CD4-positive, alpha-beta T cell treated with Interleukin-17A for 1 hour (primary cell): Measurements from ENCODE around the gene SPATA33.

Experiments
- DNase-seq: peaks from one replicate; pipeline ENCODE4 v3.0.0-alpha.2; 2020

SPATA33 gene

DNA sequence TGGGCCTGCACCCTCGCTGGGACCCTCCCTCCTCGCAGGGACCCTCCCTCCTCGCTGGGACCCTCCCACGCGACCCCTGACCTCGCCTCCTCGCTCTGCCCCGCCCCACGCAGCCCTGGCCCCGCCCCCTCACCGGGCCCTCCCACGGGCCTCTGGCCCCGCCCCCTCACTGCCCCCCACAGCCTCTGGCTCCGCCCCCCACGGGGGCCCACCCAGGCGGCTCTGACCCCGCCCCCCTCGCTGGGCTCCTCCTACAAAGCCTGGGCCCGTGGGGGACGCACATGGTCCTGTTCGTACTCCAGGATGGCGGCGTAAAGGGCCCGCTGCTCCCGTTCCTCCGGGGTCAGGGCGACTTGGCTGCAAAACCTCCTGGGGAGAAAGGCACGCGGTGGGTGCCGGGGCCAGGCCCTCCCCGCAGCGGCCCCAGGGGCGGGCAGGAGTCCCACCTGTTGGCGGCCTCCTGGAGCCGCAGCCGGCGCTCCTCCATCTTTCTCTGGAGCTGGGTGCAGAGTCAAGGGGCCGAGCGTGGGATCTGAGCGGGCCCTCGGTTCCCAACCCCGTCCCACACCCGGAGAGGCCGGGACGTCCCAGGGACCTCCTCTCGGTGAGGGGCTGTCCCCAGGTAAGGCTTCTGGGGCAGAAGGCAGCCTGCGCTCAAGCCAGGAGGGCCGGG lies 54.1 kb downstream of the SPATA33 start:
- DNase-seq = peak; percentile 65

DNA sequence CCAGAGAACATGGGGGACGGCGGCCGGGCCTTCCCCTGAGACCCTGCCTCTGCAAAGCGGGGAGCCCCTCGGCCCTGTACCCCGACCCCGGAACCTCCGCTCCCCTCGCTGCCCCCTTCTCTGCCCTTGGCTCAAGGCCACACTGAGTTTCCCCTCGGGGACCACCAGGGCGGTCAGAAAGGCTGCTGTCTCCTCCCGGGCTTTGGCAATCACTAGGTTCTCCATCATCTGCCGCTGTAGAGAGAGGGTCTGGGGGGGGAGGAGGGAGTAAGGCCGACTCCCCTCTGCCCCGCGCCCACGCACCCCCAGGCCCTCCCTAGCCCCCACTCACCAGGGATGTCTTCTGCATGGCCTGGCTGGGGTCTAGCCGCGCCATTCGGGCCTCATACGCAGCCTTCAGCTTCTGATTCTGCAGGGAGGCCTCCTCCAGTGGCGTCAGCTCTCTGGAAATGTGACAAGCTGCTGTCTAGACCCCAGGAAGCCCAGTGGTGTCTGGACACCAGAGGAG lies 54.7 kb downstream of the SPATA33 start:
- no peak for DNase-seq

DNA sequence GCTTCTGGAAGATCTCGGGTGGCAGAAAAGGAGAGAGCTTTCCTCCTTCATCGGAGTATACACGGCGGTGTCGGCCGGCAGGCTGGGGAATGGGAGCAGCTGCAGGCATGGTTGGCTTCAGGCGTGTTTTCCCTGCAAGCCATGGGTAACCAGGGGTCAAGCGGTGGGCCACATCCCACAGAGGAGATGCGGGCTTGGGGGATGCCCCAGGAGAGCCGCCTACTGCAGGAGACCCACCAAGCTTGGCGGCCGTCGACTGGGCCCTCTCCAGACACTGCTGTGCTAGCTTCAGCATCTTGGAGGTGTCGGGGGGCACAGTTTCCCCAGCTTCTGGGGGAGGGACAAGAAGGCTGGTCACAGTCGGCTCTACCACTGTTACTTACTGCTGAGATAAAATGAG lies 58.9 kb downstream of the SPATA33 start:
- no peak for DNase-seq

DNA sequence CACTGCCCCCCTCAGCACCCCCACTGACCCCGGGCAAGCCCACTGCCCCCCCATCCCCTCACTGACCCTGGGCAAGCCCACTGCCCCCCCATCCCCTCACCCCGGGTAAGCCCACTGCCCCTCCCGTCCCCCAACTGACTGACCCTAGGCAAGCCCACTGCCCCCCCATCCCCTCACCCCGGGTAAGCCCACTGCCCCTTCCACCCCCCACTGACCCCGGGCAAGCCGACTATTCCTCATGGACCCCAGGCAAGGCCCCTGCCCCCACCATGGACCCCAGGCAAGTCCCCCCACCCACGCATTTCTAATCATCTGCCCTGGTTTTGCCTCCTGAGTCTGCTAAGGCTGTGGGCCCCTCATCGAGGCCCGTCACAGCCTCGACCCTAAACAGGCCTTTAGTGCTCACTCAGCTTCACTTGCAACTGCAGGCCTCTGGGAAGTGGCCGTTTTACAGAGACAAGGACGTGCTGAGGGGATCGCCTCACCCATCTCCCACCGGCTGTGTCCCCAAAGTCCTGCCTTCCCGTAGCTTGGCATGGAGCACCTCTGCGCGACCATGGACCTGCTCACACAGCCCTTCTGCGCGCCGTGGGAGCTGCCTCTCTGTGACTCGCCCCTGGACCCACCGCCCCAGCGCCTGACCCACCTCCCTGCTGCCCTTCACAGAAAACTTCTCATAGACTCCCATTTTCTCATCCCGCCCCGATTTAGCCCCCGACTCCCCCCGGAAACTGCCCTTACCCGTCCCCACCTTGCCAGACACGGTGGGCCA lies 59.5 kb downstream of the SPATA33 start:
- no peak for DNase-seq

DNA sequence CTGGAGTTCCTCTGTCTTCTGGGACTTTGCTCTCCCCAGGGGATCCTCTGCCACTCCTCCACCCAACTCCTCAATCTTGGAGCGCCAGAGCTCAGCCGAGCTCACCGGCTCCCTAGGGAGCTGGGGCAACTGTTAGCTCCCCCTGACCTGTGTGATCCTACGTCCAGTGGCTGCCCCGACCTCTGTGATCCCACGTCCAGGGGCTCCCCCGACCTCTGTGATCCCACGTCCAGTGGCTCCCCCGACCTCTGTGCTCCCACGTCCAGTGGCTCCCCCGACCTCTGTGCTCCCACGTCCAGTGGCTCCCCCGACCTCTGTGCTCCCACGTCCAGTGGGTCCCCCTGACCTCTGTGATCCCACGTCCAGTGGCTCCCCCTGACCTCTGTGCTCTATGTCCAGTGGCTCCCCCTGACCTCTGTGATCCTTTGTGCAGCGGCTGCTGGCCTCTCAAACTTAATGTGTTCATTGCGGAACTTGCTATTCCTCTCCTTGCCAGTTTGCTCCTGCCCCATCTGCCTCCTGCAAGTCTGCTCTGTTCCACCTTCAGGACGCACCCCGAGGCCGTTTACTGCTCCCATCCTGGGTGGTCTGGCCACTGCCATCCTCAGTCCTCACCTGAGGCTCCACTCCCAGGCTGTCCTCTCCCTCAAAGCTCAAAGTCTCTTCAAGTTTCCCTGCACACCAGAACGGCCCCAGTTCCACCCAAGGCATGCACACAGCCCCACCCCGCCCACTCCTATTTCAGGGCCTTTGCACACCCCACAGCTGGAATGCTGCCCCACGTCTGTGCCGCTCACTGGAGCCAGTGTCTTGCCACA lies 60.3 kb downstream of the SPATA33 start:
- DNase-seq = no peak
